Thyroid gland (tissue), 4 donors: ENCODE results near the gene ARSJ. TPM values are rescaled to one million over a fixed set of nuclear protein-coding genes. Genes with fewer than 3 reads are reported as not detected.

Source experiments
- DNase-seq, 2 donors: peaks; one replicate each; pipeline ENCODE4 v3.0.0-alpha.2; 2019
- H3K27ac ChIP-seq, 3 donors: fragments of 200-600 bp; sonication (generic); 1 replicate in 2 of 3; 2 replicates in 1 of 3; pipeline ENCODE4 v1.5.1; 2016 to 2019; ENCODE audit warnings: mild to moderate bottlenecking in 1 of 3, moderate library complexity in 1 of 3
- H3K27me3 ChIP-seq: fragments of 200-600 bp; sonication (generic); one replicate; pipeline ENCODE4 v1.5.1; 2019
- H3K36me3 ChIP-seq, 2 donors: fragments of 200-600 bp; sonication (generic); one replicate each; pipeline ENCODE4 v1.5.1; 2016 to 2019
- H3K4me1 ChIP-seq, 2 donors: fragments of 200-600 bp; sonication (generic); one replicate each; pipeline ENCODE4 v1.5.1; 2017 to 2019
- H3K4me3 ChIP-seq, 3 donors: fragments of 200-600 bp; sonication (generic); replicated peaks in 1 of 3; 1 replicate in 2 of 3; 2 replicates in 1 of 3; pipeline ENCODE4 v1.5.1; 2016; ENCODE audit warnings: mild to moderate bottlenecking in 1 of 3
- H3K9me3 ChIP-seq: fragments of 200-600 bp; sonication (generic); one replicate; pipeline ENCODE4 v1.5.1; 2017
- CTCF ChIP-seq, 6 experiments: fragments of 200-600 bp in 3 of 6; fragments of 450-650 bp in 3 of 6; sonication (generic) in 3 of 6; IDR thresholded peaks; one replicate each; pipeline ENCODE4 v1.5.1; 2016 to 2019; ENCODE audit warnings: antibody characterized with exemption in 6 of 6, mild to moderate bottlenecking in 2 of 6, inconsistent platforms in 1 of 6, moderate library complexity in 1 of 6
- POLR2A ChIP-seq, 2 donors: fragments of 450-650 bp; IDR thresholded peaks; one replicate each; pipeline ENCODE4 v1.6.1; 2017; ENCODE audit warnings: antibody characterized with exemption in 2 of 2, mild to moderate bottlenecking in 2 of 2, moderate library complexity in 1 of 2
- WGBS, 2 donors: methylation state at CpG; one replicate each; pipeline ENCODE4 v1.1.5; 2017; 5-methylcytosine and 5-hydroxymethylcytosine counted together
- intact Hi-C: fragments of 100-400 bp; cut with DNase I; formaldehyde crosslinking; loops from one replicate; pipeline ENCODE4 v1.15.1; 2023
- total RNA-seq, 4 donors: library from RNA; depleted of rRNA; stranded (reverse); fragments of >200 nt; gene quantifications; one replicate each; pipeline ENCODE4 v1.2.3, GENCODE V29; 2016

Gene ARSJ
- total RNA-seq = 1 to 10 TPM; 1.6 to 3.4 (median 2.7) TPM

- H3K27ac ChIP-seq = peak within 1 kb of the TSS; percentile 19 to 58 (median 47)
- intact Hi-C loops = no loop called here
- peak in 1 of 2 donors; percentile 16 for TF ChIP-seq POLR2A (IDR thresholded peaks at IDR 0.05)
- TF ChIP-seq CTCF (IDR thresholded peaks at IDR 0.05) = no peak
- 1% methylated on average over 50 of the region's 50 CpGs for WGBS, 2 donors
- no peaks in the 10 kb centered on the region for H3K27me3 ChIP-seq
- no peaks in the 10 kb centered on the region for H3K36me3 ChIP-seq
- no peaks in the 10 kb centered on the region for H3K9me3 ChIP-seq
- peak; percentile 34 to 39 for DNase-seq
- peaks cover 0 to 4% of the 10 kb centered on the region in 2 donors for H3K4me1 ChIP-seq
- H3K4me3 ChIP-seq = peak within 1 kb of the TSS; percentile 10 to 40 (median 39)
Observed at GRCh38 chr4:113979148-113979904, at the start of gene ARSJ. ARSJ (minus strand) TSS chr4:113979647; CDS start chr4:113978834, 813 bp downstream.

- H3K4me3 ChIP-seq = no peak overlapping the region
- TF ChIP-seq CTCF (IDR thresholded peaks at IDR 0.05) = no peak
- no peak overlapping the region for H3K27ac ChIP-seq
- H3K4me1 ChIP-seq = no peaks in the 10 kb centered on the region
- no peaks in the 10 kb centered on the region for H3K36me3 ChIP-seq
- no peaks in the 10 kb centered on the region for H3K9me3 ChIP-seq
- no peaks in the 10 kb centered on the region for H3K27me3 ChIP-seq
- intact Hi-C loops = no loop called here
- DNase-seq = no peak
Observed at GRCh38 chr4:114028071-114028470, 48.6 kb upstream of the ARSJ start.

DNA sequence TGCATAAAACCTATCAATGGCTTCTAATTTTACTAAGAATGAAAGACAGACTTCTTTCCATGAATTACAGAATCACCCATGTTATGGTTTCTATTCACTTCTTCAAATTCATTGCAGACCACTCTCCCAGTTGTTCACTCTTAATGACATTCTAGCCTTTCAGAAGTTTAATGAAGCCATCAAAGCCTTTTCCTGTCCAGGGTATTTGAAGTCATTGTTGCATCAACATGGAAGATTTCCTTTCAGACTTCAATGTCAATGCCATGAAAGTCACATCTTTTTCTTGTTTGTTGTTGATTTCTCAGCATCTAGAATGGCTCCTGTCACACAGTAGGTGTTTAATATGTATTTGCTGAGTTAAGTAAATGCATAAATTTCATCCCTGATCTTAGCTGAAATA lies 48.1 kb upstream of the ARSJ start:
- no peak for DNase-seq
- no peak overlapping the region for H3K4me3 ChIP-seq
- no peak overlapping the region for H3K27ac ChIP-seq
- TF ChIP-seq CTCF (IDR thresholded peaks at IDR 0.05) (no peak), POLR2A (IDR thresholded peaks at IDR 0.05) (no peak)
- H3K27me3 ChIP-seq = no peaks in the 10 kb centered on the region
- H3K4me1 ChIP-seq = no peaks in the 10 kb centered on the region
- no peaks in the 10 kb centered on the region for H3K36me3 ChIP-seq
- intact Hi-C loops = no loop called here
- no peaks in the 10 kb centered on the region for H3K9me3 ChIP-seq

DNA sequence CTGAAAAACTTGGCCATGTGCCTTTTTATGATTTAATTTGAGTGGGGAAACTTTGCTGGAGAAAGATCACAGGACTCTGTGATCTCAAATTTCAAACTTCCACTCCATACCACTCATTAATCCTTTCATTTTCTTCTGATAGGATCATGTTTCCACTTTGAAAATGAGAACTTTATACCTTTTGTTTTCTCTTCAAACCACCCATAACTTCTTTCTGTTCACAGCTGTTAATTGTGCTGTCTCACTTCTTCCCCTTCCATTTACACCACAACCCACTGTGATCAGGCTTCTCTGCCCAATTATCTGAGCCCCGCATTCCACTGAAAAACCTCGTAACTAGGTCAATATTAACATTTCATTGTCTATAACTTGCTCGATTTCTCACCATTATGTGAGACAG lies 47.0 kb upstream of the ARSJ start:
- no peaks in the 10 kb centered on the region for H3K9me3 ChIP-seq
- H3K4me3 ChIP-seq = no peak overlapping the region
- H3K4me1 ChIP-seq = no peaks in the 10 kb centered on the region
- no peaks in the 10 kb centered on the region for H3K27me3 ChIP-seq
- DNase-seq = no peak
- TF ChIP-seq CTCF (IDR thresholded peaks at IDR 0.05) = no peak
- TF ChIP-seq POLR2A (IDR thresholded peaks at IDR 0.05) = no peak
- intact Hi-C loops = no loop called here
- H3K27ac ChIP-seq = no peak overlapping the region
- 72 to 84% methylated on average over 3 of the region's 3 CpGs for WGBS, 2 donors
- no peaks in the 10 kb centered on the region for H3K36me3 ChIP-seq

- WGBS, 2 donors = 73 to 84% methylated on average over 5 of the region's 5 CpGs
- intact Hi-C loops = no loop called here
- TF ChIP-seq CTCF (IDR thresholded peaks at IDR 0.05) (no peak), POLR2A (IDR thresholded peaks at IDR 0.05) (no peak)
- DNase-seq = no peak
- Histone ChIP-seq H3K36me3 (no peaks in the 10 kb centered on the region), H3K27me3 (no peaks in the 10 kb centered on the region), H3K4me1 (no peaks in the 10 kb centered on the region), H3K27ac (no peak overlapping the region), H3K4me3 (no peak overlapping the region), H3K9me3 (no peaks in the 10 kb centered on the region)
Observed at GRCh38 chr4:114025176-114025777, 45.8 kb upstream of the ARSJ start.
